ENCODE measurements around the gene EDEM2.
"Not testable (repeated sequence)": the region's sequence is repeated elsewhere in the genome, so short reads cannot be mapped to it uniquely, and the experiment has no call there.

Gene EDEM2

DNA sequence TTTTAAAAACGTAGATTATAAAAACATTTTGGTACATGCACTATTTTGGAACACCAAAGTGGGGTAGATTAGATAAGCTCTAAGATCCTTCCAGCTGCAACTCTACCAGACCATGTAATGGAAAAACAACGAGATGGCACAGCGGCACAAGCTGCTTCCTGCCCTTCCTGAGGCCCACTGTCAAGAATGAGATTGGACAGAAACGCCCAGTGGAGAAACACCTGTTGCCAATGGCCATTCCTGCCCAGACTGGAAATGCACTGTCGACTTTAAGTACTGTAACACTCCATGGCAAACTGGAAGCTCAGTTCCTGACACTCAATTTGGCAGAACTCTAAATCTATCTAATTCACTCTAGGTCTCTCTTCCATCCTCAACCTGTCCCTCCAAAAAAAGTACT is 21.4 kb downstream of the EDEM2 start:
- no peak for DNase-seq

DNA sequence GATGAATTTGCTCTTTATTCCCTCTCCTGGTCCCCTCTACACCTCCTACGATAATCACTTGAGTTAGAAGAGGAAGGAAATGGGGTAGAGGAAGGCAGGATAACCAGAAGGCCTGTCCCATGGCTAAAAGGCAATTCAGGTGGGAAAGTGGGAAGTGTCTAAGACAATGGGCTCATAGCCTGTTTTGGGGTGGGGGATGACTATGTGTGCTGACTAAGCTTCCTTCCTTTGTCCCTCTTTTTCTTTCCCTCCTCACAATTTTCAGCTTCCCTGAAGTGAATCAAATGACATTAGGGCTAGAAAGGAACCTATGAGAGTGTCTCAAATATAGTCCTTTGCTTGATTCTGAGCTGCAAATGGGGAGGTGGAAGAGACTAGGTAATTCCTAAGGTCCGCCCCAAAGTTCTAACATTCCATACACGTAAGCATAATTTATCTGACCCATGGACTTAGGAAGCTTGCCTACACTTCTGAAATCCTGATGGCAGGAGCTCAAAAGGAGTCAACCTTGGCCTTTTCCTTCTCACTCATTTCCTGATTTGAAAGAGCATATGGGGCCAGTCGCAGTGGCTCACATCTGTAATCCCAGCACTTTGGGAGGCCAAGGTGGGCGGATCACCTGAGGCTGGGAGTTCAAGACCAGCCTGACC is 24.3 kb downstream of the EDEM2 start:
- no peak for DNase-seq

DNA sequence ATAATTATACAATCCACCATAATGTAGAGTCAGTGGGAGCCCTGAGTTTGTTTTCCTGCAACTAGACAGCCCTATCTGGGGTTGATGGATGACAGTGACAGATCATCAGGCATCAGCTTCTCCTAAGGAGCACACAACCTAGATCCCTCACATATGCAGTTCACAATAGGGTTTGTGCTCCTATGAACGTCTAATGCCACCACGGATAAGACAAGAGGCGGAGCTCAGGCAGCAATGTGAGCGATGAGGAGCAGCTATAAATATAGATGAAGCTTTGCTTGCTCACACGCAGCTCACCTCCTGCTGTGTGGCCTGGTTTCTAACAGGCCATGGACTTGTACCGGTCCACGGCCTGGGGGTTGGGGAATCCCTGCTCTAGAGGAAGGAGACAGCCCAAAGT is 25.9 kb downstream of the EDEM2 start:
- no peak for DNase-seq

DNA sequence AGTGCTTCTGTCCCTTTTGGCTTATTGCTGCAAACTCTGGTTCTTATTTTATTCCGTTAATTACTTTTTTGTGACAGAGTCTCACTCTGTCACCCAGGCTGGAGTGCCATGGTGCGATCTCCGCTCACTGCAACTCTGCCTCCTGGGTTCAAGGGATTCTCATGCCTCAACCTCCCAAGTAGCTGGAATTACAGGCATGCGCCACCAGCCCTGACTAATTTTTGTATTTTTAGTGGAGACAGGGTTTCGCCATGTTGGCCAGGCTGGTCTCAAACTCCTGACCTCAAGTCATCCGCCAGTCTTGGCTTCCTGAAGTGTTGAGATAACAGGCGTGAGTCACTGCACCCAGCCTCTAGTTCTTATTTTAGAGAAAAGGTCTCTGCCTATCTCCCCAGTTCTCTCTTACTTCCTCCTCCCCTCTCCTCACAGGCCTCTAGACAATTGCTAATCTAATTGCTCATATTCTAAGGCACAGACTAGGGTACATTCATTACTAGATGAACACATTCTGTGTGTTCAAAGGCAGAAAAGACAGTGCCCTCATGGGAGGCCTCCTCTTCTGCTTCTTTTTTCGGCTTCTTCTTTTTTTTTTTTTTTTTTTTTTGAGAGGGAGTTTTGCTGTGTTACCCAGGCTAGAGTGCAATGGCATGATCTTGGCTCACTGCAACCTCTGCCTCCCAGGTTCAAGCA is 27.0 kb downstream of the EDEM2 start:
- DNase-seq: peak; percentile 94

DNA sequence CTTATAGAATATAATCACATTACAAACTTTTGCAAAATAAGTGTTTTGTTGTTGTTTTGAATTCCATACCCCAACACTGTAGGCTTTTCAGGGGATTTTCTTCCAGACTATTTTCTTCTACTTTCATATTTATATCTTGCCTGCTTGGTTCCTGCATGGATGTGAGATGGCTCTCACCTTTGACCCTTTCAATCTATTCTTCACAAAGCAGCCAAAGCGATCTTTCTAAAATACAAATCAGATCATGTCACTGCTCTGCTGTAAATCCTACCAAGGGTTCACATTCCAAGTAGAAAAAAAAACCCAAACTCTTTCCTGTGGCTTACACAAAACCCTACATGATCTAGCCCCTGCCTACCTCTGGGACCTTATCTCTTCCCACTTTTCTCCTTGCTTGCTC is 29.5 kb downstream of the EDEM2 start:
- no peak for DNase-seq

DNA sequence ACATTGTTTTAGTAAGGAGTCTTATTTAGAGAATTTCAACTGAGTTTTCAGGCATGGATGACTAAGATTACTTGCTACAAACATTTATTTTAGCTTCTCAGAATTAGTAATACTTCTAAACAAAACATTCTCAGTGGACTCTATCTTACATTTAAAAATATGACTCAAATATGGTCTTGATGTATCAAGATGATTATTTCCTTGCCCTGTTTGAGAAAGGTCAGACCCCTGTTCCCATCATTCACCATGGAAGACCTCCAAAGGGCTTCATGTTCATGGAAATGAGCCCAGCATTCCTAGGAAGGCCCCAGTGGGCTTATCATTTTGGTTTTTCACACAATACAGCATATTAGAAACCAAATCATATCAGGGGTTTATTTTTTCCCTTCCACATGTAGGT is 29.9 kb downstream of the EDEM2 start:
- DNase-seq: no peak

DNA sequence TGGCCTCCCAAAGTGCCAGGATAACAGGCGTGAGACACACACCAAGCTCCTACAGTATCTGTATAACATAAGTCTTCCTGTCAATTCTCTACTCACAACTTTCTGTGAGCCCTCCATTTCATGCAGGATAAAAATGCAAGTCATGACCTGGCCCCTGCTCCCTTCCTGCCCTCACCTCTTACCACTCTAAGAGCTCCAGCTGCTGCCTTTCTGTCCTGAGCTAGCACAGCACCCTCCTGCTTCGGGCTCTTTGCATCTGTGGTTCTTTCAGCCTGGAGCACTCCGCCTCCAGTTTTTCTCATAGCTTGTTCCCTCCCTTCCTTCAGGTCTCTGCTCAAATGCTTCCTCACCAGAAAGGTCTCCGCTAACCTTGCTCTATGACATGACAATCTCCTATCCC is 30.9 kb downstream of the EDEM2 start:
- DNase-seq: no peak

DNA sequence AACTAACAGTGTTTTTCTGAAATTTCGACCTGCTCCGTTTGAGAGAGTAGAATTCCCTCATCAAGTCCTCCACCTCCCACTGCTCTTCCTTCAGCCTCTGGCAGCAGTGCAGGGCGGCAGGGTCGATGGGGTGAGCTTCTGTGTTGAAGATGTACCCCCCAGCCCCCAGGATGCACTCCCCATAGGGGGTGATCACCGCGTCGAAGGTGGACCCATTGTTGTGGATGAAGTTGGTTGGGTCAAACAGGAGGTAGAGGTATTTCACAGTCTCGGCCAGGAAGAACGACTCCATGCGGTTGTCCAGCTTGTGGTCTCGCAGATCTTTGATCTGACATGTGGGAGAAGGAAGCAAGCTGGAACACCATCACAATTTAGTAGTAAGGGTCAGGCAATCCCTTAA is 31.5 kb downstream of the EDEM2 start:
- no peak for DNase-seq

DNA sequence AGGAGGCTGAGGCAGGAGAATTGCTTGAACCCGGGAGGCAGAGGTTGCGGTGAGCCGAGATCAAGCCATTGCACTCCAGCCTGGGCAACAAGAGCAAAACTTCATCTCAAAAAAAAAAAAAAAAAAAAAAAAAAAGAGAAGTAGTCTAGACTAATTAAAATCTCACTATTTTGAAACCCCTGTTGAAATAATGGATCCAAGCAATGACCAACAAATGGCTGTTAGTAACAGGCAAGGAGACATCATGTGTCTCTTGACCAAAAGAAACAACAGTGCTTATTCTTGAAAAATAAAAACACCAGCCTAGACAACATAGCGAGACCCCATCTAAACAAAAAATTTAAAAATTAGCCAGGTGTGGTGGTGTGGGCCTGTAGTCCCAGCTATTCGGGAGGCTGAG is 34.9 kb downstream of the EDEM2 start:
- DNase-seq: not testable (repeated sequence)

DNA sequence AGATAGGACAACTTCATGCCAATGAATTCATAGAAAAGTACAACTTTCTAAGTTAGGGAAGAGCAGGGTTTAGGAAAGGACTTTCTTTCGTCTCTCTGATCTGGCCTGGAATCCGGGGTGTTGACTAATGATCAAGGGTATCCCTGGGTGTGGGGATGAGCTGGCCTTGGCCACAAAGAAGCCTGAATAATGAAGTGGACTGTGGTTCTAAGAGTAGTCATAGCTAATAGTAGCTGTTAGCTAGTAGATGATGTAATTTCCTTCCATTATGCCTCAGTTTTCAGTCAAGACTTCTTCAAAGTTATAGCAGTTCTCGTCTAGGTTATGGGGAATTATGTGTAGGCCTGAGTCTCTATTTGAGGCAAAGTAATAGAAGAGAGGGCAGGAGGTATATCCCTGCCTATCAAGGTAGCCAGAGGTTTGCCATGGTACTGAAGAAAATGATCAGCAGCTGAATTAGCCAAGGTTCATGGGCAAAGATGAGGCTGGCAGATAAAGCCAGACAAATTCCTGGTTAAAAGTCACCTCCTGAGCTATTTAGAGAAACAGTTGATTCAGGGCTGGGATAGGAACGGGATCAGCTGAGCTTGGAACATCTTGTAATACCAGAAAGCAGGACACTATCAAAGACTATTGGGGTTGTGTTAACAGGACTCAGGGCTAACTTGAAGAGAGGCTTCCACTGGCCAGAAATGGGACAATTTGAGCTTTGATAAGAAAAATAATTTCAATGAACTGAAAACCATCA is 35.8 kb downstream of the EDEM2 start:
- no peak for DNase-seq

DNA sequence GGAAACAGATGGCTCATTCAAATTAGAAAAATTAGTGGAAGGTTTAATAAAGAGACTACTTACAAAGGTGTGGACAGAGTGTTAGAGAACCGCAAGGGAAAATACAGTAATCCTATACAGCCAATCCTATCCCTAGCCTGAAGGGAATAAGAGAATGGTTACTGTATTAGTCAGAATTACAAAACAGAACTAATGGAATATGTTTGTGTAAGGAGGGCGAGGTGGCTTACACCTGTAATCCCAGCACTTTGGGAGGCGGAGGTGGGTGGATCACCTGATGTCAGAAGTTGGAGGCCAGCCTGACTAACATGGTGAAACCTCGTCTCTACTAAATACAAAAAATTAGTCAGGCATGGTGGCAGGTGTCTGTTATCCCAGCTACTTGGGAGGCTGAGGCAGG is 38.2 kb downstream of the EDEM2 start:
- no peak for DNase-seq

DNA sequence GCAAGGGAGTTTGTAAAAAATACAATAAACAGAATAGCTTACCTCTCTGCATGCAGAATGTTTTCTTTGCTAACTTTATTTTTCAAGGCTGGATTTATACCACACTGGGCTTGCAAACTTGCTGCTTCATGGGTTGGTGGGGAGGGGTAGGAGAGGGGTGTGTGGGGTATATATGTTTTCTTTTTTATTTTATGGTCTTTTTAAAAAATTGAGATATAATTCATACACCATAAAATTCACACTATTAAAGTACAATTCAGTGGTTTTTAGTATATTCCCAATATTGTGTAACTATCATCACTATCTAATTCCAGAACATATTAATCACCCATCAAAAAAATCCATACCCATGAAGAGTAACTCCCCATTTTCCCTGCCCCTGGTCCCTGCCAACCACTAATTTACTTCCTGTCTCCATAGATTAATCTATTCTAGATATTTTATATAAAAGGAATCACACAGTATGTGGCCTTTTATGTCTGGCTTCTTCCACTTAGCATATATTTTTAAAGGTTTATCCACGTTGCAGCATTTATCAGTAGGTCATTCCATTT is 40.2 kb downstream of the EDEM2 start:
- no peak for DNase-seq

DNA sequence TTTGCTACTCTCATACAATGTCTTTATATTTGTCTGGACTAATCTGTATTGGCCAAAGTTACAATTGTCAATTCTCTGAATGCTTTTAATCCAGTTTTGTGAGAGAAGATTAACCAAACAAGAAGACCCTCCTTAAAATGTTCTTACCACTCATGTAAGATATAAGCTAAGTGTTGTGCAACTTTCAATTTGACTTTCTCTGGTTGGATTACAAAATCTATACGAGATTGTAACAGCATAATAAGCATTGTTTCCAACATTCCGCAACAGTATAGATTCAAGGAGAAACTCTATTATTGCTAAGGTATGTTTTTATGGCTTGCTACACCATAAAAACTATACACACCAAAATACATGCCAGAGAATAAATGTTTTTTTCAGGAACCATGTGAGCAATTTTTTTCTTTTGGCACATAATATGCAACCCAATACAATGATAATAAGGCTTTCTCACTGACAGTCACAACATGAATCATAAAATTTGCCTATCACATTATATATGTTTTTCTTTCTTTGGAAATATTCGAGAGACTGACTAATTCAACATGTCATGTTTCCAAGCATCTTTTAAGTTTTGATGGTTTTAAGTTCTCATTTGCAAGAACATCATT is 42.3 kb downstream of the EDEM2 start:
- DNase-seq: no peak

DNA sequence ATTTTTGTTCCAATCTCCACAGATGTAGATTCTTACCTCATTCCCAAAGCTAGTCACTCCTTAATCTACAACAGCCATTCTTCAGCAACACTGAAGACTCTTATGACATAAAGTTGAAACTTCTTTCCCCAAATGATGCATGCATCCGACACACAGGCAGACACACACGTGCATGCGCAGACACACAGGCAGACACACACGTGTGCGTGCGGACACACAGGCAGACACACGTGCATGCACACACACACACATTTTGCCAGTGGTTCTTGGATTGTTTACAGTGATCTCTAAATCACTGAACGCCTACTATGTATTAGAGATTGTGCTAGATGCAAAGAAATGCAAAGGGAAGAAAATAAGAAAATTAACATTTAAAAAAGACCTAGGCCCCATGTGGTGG is 45.5 kb downstream of the EDEM2 start:
- DNase-seq: no peak

DNA sequence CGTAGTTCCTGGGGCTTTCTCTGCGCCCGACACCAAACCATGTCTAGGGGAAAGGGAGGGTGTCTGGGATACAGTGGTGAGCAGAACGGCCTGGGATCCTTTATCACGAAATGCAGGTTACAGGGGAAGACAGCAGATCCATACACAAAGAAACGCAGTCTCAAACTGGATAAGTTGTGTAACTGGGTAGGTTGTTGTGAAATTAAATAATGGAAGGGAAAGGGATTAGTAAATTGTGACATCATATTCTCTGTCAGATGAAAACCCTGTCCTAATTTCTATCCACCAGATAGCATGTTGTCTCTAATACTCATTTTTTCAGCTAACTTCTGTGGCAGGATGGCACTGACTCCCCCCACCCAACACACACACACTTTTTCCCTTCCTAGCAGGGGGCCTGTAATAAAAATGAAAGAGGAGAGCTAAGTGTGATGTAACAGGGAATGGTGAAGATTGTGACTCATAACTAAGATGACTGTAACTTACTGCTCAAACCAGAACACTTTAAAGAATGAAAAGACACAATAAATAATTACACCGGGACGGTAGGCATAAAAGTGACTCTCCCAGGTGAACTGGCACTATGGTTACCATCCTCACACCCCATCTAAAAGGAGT is 53.8 kb downstream of the EDEM2 start:
- peak; percentile 83 for DNase-seq

DNA sequence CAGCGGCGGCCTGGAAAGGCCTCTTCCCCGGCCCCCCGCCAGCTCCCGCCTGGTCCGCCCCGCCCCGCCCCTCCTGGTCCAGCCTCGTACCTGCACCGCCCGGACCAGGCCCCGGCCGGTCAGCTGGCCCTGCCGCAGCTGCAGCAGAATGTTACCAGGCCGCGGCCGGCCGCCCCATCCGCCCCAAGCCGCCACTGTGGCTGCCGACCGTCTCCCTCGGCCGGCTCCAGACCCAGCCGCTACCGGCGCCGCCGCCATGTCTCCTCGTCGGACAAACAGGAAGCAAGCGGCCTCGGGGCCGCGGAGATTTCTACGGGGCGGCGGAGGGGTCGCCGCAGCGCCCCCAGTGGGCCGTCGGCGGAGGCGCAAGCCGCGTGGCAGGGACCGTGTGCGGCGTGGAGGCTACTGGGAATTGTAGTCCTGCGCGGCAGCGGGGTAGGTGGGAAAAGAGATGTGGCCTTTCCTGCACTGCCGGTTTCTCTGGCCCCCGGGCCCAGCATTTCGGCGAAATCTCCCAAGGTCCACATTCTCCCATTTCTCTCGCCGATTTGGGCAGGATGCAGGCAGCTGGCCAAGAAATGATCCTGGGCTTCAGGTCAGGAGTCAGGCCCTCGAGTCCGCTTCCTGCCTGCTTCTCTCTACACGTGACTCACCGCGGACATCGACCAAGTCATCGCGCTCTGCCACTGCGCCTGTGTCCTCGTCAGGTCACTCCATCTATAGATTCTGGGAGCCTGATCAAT is 54.4 kb downstream of the EDEM2 start, which contains the start of gene TRPC4AP:
Gene TRPC4AP, minus strand, starts transcription at position 284 of the 743 bp plus-strand sequence. Its CDS starts 26 bp downstream, at position 258.
- no peak for DNase-seq

DNA sequence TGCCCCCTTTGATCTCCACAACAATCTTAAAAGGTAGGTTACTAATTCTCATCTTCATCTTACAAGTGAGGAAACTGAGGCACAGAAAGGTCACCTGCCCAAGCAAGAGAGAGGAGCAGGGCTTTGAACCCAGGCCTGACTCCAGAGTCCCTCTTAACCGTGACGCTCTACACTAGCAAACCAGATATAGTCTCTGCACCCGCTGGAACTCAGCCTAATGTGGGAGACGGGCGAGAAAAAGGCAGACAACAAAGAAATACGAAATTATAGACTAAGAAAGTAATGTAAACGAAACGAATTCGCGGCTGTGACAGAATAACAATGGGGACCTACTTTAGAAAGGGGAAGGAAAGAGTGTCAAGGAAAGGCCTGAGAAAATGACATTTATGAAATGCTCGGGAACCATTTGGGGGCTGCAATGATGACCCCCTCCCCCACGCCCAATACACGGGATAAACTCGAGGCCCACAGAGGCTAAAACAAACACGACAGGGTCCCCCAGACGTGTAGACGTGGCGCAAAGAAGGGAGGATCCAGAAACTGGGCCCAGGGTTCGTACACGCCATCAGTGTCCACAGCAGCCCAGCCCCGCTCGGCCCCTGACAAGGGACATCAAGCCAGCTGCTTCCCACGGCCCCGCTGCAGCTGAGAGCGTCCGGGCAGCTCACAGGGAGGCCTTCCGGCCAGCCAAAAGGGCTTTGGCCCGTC is 55.2 kb downstream of the EDEM2 start:
- DNase-seq: no peak

DNA sequence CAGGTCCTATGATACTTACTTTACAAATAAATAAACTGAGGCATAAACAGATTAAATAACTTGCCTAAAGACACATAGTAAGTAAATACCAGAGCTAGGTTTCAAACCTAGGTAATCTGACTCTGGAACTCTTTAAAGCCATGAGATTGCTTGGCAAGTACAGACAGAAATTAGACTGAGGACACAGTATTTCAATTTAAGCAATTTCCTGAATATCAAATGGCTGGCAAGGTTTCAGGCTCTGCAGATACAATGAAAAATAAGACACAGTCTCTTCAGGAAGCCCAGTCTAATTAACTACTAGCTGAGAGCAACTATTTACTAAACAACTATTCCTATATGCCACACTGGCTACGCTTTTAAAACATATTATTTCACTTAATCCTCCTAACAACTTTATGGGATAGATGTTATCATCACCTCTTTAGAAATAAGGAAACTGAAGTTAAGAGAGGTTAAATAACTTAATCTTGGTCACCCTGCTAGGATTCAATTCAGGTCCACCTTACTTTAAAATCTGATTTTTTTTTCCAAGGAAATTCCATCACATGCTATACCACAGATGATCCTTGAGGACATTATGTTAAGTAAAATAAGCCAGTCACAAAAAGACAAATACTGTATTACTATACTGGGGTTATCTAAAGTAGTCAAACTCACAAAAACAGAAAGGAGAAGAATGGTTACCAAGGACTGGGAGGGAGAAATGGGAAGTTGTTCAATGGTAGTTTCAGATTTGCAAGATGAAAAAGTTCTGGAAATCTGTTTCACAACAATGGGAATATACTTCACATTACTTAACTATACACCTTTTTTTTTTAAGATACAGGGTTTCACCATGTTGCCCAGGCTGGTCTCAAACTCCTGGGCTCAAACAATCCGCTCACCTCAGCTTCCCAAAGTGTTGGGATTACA is 58.6 kb downstream of the EDEM2 start:
- DNase-seq: no peak

DNA sequence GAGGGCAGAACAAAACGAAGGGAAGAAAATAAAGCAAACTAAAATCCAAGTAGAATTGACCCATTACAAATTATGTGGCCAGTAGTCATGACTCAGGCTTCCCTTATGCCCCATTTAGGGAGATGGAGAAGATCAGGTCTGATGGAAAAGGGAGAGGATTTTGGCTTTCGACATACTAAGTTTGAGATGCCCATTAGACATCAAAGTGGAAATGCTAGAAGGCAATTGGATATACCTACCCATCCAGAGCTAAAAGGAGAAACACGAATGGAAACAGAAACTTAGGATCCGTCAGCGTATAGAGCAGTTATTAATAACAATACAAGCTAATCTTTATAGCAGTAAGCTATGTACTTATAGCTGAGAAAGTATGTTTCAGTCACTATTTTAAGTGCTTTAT is 59.3 kb downstream of the EDEM2 start:
- no peak for DNase-seq

DNA sequence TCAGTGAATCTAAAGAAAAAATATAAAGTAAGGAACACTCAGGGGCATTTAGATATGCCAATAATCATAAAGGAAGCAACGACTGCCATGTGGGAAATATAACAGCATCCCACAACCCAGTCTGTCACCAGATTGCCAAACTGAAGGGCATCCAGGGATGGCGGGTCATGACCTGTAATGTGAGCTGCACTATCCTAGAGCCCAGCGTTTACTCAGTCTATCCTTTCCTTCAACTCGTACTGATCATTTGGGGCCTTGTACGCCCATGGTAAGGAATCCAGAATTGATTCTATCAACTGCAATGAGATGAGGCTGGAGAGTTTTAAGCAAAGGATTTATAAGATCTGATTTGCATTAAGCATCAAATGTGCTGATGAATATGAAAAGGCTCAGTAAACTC is 59.8 kb downstream of the EDEM2 start:
- DNase-seq: no peak

All from SIG-M5 (cell line).